Measurements from ENCODE around the gene BRD2.

The BRD2 gene

DNA sequence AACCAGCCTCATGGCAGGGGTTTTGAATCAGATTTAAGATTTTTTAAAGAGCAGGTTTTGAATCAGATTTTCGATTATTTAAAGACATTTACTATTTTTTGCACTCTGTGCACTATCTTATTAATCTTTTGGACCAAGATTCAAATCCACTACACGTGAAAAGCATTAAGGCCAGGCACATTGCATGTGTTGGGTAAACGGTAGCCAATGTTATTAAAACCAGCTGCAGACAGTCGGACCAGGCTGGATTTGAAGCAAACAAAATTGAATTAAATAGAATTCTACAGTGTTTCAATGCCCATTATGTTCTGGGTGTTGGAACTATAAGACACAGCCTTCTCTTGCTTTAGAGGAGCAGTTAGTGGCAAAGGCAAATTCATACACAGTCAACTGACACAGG, 33.3 kb downstream of the BRD2 start:
- DNase-seq, result no peak

DNA sequence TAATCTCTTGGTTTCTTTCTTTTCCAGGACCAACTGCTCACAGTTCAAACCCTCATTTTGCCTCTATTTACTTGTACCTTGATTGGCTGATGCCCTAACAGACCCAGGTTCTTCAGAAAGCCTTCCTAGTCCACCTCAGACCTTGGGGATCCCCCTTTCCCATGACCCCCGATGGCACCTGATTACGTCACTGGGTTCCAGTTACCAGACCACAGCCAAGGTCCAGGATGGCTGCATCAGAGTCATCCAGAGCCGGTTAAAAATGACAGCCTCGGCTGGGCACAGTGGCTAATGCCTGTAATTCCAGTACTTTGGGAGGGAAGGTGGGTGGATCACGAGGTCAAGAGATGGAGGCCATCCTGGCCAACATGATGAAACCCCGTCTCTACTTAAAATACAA, 36.5 kb downstream of the BRD2 start:
- DNase-seq, result no peak

DNA sequence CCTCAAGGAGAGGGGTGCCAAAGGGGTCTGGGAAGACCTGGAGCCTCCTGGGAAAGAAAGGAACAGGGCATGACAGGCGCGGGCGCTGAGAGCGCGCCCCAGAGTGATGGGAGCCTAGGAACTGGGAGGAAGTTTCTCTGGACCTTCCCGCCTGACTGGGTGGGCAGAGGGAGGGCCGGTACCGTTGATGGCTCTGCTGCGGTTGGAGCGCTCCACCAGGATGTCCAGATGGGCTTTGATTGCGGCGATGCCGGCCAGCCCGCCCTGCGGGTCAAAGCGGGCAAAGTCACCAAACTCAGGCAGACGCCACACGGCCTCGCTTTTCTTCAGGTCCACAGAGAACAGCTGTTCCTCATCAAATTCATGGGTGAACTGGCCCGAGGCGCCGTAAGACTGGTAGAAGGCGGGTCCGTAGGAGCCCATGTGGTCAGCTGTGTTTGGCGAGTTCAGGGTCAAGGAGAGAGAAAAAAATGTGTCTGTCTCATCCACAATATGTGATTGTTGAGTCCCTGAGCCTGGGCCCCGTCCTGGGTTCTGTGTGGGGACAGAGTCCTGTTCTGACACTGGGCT, 39.5 kb downstream of the BRD2 start:
- no peak for DNase-seq

DNA sequence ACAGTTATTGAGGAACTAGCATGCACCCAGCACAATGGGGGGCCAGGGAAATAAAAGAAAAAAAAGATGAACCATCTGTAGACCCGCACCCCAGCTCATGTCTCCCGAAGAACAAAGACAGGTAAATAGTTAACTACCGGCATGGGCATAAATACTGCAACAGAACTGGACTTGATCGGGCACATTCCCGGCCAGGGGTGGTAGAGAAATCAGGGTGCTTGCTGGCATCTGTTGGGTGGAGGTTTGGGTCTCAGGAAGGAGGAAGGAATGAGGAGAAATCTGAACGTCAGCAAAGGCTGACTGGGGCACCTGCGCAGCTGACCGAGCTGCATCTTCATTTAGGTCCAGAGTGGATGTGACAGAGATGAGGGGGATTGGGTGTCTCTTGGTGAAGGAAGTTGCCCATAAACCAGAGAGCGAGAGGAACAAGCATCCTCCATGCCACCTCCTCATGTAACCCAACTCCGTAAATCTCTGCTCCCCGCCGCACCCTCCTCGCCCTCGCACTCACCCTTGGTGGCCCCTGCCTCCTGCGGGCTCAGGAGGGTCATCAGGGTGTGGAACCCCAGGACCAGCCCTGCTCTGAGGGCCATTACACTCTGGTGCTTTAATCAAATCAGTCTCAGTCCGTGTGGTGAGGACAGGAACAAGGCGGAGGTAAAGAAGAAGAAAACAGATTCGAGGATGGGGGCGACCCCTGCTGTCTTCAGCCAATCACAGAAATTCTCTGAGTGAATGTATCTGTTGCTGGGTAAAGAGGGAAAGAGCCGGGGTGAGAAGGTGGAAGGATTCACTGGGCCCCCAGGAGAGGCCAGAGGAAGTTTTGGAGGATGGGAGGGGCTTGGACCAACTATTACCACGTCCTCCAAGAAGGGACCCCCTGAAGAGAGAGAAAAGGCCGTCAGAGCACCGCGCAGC, 40.8 kb downstream of the BRD2 start, which contains the start of gene HLA-DOA:
Gene HLA-DOA (minus strand): TSS at position 648 of the 918 bp plus-strand sequence.
- peak; percentile 21 for DNase-seq

DNA sequence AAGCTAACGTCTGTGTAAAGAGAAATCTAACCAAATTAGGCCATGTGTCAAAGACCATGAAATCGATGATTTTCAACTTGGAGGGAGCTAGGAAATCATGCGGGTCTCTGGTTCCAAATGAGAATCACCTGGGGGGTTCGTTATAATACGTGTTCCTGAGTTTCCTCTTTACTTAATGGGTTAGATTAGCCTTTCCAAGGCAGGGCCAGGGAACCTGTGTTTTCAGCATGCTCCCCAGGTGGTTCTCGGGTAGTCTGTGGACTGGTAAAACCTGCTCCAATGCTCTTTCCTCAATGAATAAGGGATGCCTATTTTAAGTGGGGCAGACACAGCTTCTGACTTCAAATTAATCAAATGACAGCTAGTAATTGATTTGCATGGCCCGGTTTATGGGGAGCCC, 42.0 kb downstream of the BRD2 start:
- DNase-seq, result no peak

DNA sequence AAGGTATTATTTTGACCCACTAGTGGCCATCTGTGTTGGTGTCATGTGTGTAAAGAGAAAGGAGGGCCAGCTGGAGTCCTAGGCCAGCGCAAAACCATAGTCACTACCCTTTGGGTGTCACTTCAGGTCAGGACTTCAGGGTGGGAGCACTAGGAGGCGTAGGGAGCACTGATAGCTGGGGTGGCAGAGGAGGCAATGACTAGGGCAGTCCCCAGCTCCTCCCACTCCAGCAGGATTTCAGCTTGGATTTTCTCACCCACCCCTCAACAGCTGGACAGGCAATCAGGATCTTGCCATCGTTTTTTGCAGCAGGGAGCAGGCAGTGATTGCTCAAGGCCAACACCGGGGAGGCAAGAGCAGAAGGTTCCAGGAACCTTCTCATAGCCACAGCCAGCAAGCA, 45.2 kb downstream of the BRD2 start:
- DNase-seq, result no peak

DNA sequence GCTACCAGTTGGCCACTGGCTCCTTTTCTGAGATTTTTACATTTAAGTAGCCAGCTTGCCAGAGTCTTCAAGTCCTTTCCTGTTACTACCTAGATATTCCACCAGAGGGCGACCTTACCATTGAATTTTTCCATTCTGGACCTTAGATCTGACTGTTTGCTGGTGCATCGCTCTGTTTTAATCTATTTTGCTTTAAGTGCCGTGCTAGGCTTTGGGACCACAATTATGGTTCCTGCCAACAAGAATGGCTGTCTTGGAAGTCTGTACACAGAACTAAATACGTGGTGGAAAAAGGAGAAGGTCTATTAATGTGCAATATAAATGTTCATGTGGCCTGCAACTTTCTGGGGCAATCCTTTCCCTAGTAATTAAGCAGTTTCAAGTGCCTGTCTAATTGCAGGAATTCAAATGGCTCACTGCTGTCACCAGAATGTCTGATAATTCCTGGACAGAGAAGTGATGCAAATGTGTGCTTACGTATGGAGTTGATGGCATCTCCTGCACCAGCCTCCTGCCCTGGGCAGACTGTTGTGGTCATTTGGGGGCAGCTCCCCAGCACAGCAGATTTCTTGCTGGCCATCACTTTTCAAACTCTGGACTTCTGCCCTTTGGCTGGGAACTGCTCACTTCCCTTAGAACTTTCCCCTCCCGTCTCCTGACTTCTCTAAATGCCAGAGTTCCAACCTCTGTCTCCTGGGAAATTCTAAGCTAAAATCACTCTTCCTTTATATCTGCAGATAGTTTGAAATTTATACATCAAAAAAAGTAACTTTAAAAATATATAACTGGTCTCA, 46.6 kb downstream of the BRD2 start:
- peak; percentile 76 for DNase-seq

DNA sequence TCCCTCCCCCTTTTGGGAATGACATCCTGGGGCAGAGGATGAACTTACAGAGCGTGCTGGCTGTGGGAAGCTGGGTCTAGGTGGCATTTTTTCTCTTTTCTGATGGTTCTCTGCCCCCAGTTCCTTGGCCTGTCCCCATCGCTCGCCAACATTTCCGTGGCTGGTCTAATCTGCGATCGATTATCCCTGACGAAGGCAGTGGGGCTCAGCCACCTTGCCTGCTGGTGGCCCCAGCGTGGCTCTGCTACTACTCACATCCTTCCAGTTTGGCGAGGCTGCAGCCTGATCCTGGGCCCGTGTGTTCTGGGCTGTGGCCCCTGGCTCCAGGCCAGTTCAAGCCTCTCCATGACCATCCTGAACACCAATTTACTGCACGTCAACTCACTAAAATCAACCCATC, 47.4 kb downstream of the BRD2 start:
- DNase-seq, result no peak

DNA sequence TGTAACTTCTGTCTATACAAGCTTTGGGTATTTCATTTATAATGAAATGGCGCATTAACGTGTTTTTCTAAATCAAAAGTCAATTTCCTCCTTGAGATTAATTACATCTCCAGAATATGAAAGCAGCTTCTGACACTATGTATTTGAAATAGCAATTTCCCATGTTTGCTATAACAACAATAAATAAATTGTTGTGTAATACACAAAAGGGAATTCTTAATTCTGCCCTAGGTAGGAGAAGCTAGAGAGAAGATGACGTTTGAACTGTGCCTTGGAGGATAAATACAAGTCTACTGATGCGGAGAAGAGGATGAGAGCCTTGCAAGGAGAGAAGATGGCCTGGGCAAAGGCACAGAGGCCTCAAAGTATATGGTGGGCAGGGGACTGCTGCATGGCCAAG, 48.6 kb downstream of the BRD2 start:
- no peak for DNase-seq

DNA sequence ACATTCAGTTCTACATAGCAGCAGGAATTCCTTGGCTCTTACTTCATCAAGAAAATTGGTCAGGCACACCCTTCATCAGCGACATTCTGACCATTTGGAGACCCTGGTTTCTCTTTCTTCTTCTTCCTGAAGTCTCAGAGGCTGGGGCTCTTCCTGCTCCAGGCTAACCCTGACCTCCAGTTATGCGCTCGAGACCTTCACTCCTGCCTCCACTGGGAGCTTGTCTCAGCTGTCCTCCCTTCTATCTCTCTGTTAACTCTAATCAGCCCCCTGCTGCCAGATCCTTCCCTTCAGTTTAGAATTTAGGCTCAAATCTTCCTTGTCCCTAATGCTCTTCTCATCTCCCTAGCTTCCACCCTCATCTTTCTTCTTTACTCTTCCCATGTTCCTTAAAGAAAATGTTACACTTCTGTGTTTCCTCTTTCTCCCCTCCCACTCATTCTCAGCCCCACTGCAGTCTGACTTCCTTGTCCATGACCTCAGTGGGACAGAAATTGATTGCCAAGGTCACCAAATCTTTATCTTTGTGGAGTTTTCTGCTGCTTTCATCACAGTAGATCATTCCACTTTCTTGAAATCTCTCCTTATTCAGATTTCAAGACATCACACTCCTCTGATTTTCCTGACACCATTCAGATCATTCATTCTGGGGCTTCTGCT, 49.4 kb downstream of the BRD2 start:
- no peak for DNase-seq

DNA sequence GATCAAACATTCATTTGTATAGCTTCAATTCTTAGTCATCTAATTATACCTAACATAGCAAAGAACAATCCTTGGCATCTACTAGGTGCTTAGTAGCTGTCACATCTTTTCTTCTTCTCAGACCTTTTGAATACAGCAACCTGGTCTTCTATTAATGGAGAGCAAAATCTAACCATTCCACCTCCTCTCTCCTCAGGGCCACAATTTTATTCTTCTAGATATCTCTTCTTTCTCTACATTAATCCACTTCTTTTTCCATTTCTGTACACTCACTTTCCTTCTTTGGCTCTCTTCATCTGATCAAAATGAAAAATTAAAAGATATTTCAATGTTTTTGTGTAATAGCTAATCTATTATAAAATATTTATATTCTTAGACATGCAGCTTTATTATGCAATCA, 50.0 kb downstream of the BRD2 start:
- DNase-seq, result no peak

DNA sequence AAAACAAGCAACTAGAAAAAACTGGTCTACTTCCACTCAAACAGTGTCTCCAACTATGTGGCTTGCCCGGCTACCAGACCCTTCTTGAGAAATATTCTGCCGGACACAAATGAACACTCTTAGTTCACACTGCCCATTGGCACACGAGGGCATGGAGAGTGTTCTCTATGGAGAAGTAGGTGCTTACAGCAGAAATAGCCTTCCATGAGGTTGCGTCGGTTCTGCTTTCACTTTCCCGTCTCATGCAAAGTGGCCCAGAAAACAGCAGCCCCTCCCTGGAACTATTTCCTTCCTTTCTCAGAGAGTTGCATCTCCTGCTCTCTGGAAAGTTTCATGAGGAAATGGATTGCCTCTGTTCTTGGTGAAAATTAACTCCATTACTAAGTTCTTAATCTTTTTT, 50.5 kb downstream of the BRD2 start:
- no peak for DNase-seq

DNA sequence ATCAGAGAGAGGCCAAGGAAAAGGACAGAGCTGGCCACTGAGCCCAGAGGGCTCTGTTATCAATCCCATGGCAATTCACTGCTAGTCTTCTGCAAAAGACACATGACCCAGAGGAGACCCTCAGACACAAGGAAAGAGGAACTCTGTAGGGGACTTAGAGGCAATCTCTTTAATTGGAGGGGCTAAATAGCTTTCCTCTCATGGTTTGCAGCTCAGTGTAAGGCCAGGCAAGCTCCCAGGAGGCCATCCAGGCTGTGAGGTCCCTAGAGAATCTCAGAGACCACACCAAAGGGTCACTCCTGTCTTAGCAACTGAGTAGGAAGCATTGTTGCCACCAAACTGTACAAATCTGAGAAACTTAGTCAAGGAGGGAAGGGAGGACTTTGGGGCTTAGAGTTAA, 51.0 kb downstream of the BRD2 start:
- no peak for DNase-seq

DNA sequence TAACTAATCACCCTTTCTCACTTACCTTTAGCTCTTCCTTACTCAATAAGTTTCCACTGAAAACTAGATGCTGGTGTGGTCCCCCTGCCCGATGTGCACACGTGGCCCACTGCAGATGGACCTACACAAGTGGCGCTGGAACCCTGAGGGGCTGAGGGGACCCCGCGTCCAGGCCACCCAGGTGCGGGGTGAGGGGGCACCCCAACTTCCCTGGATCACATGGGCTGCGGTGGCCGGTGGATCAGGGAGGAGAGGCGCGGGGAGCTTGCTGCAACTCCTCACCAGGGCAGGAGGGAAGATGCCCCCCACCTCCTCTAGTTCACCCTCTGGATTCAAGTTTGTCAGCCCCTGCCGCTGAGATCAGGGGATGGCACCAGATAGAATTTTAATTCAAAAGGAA, 53.5 kb downstream of the BRD2 start:
- DNase-seq, result no peak

DNA sequence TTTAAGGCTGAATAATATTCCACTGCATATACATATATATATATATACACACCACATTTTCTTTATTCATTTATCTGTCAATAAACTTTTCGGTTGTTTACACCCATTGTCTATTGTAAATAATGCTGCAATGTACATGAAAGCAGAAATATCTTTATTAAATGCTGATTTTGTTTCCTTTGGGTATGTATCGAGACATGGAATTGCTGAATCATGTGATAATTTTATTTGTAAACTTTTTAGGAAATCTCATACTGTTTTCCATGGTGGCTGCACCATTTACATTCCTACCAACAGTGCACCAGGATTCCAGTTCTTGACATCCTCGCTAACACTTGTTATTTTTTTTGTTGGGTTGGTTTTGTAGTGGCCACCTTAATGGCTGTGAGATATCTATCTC, 55.1 kb downstream of the BRD2 start:
- DNase-seq, result no peak

DNA sequence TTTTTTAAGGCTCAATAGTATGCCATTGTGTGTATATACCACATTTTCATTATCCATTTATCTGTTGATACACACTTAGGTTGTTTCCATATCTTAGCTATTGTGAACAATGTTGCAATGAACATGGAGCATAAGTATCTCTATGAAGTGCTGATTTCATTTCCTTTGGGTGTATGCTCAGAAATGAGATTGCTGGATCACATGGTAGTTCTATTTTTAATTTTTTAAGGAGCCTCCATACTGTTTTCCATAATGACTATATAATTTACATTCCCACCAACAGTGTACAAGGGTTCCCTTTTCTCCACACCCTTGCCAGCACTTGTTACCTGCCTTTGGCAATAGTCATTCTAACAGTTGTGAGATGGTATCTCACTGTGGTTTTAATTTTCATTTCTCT, 56.1 kb downstream of the BRD2 start:
- DNase-seq, result no peak

DNA sequence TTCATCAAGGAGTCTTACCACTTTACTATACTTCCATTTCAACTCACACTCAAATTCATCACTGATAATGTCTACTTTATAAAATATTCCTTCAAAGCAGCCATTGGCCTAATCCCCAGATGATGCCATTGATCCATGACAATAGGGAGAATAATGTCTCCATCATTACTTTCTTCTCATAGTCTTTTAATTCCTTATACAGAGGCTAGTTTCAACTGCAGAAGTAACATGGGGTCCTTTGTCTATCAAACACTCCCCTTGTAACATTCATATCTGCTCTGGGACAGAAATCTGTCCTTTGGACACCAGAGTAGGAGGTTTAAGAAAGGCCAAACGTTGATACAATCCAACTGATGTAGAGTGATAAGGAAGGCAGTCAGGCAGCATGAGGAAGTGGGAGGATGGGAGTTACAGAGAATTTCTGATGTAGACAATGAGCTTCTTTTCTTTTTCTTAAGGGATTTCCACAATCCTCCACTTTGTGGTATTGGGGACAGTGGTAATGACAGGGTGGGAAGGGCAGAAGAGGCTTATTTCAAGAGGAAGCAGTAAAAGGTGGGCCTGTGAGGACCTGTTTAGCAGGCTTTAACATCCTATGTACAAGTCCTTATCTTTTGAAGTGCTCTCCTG, 59.9 kb downstream of the BRD2 start:
- DNase-seq, result no peak

DNA sequence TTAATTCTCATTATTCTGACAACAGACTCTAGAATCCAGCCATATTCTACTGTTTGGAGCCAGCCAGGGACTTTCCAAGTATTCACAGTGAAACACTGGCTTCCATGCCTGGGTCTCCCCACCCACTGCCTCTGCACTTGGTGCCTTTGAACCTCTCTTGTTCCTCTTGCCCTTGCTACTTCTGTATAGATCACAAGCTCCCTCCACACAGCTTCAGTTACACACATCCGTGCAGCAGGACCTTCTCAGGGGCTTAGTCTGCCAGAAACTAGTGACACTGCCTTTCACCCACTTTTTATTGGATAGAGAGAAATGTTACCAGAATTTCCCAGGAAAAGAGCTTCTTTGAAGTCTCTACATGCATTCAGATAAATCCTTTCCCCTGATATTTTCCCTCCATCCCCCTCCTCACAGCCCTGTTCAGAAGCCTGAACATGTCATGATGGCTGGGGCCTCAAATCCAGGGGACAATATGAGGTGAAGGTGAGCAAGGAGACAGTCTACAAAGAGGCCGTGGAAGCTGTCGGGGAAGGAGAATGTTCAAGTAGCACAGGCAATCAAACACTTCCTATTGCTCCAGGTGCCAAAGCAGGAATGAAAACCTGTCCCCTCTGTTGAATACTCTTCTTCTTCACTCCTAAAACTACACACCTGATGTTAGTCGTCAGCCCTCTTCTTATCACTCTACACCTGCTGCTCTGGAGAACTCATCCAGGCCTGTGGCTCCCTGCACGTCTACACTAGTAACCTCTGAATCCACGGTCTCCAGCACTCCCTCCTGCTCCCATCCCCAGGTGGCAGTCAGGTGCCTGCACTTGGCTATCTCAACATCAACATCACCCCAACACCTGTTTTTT, 61.2 kb downstream of the BRD2 start:
- no peak for DNase-seq

DNA sequence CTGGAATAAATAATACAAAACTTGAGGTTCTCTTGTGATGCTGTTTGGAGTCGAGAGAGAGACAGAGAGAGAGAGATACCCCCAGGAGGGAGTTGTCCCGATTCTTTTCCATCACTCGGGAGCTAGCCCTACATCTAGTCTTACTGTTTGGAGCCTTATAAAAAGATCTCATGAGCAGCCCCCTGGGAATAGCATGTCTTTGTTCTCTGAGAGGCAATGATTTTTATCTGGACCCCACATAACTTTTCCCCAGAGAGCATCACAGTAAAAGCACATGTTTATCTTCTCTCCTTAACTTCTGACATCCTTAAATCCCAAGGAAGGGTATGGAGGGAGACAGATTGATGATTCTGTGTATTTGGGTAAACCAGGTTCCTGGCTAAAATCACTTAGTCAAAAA, 61.9 kb downstream of the BRD2 start:
- DNase-seq, result no peak

Data from NCI-H2227 treated with DMSO at 0.1 percent for 48 hours (cell line).